Esophagus squamous epithelium (tissue), 4 donors: ENCODE measurements around the gene COPS7B.

Source experiments
- CTCF ChIP-seq, 6 experiments: fragments of 450-650 bp in 4 of 6; fragments of 200-600 bp in 2 of 6; sonication (generic) in 2 of 6; IDR thresholded peaks; one replicate each; pipeline ENCODE4 v1.5.1; 2016 to 2019; ENCODE audit warnings: antibody characterized with exemption in 6 of 6, mild to moderate bottlenecking in 4 of 6, moderate library complexity in 4 of 6
- POLR2A ChIP-seq, 4 donors: fragments of 450-650 bp; IDR thresholded peaks; one replicate each; pipeline ENCODE4 v1.6.1; 2017; ENCODE audit warnings: antibody characterized with exemption in 4 of 4, mild to moderate bottlenecking in 4 of 4, moderate library complexity in 3 of 4

- TF ChIP-seq CTCF (IDR thresholded peaks at IDR 0.05) = no peak
- TF ChIP-seq POLR2A (IDR thresholded peaks at IDR 0.05) = no peak
Measured at GRCh38 chr2:231785822-231786176, 446 bp upstream of the COPS7B start.
